GM12875 (cell line): ENCODE results near the gene GOLGA6L7.
"Not testable (repeated sequence)": the region's sequence is repeated elsewhere in the genome, so short reads cannot be mapped to it uniquely, and the experiment has no call there.

Experiments
- H3K4me3 ChIP-seq: one replicate; pipeline ENCODE4 v1.5.1; 2011; ENCODE audit warnings: low read depth, low read length, control low read depth
- CTCF ChIP-seq: IDR thresholded peaks from 2 replicates; pipeline ENCODE4 v1.5.1; 2011; ENCODE audit warnings: low read depth, mild to moderate bottlenecking, control low read depth, inconsistent platforms, low read length, moderate library complexity, borderline replicate concordance; ENCODE audit not compliant: insufficient read depth

Gene GOLGA6L7

GRCh38 chr15:28873585-28874190 lies 25.2 kb upstream of the GOLGA6L7 start:
- H3K4me3 ChIP-seq: no peak overlapping the region
- no peak for TF ChIP-seq CTCF

- H3K4me3 ChIP-seq: no peak overlapping the region
- no peak for TF ChIP-seq CTCF
Measured at GRCh38 chr15:28873006-28873405, 24.6 kb upstream of the GOLGA6L7 start.

GRCh38 chr15:28871168-28871567 lies 22.7 kb upstream of the GOLGA6L7 start:
- TF ChIP-seq CTCF: no peak
- H3K4me3 ChIP-seq: no peak overlapping the region

GRCh38 chr15:28868744-28869345 lies 20.4 kb upstream of the GOLGA6L7 start:
- no peak for TF ChIP-seq CTCF
- H3K4me3 ChIP-seq: no peak overlapping the region

GRCh38 chr15:28861589-28862293 lies 13.3 kb upstream of the GOLGA6L7 start:
- not testable (repeated sequence) for H3K4me3 ChIP-seq

GRCh38 chr15:28861031-28861534 lies 12.6 kb upstream of the GOLGA6L7 start:
- no peak for TF ChIP-seq CTCF
- no peak overlapping the region for H3K4me3 ChIP-seq

- H3K4me3 ChIP-seq: not testable (repeated sequence)
Measured at GRCh38 chr15:28854578-28854977, 6.1 kb upstream of the GOLGA6L7 start.

GRCh38 chr15:28853654-28854053 lies 5.2 kb upstream of the GOLGA6L7 start:
- H3K4me3 ChIP-seq: not testable (repeated sequence)

- H3K4me3 ChIP-seq: not testable (repeated sequence)
Measured at GRCh38 chr15:28849766-28850165, 1.3 kb upstream of the GOLGA6L7 start.

- H3K4me3 ChIP-seq: not testable (repeated sequence)
Measured at GRCh38 chr15:28849271-28849670, 827 bp upstream of the GOLGA6L7 start.

GRCh38 chr15:28847959-28848358 lies 485 bp downstream of the GOLGA6L7 start:
- not testable (repeated sequence) for H3K4me3 ChIP-seq

GRCh38 chr15:28847247-28847646 lies 1.2 kb downstream of the GOLGA6L7 start:
- not testable (repeated sequence) for H3K4me3 ChIP-seq

- not testable (repeated sequence) for H3K4me3 ChIP-seq
Measured at GRCh38 chr15:28844147-28844546, 4.3 kb downstream of the GOLGA6L7 start.
